CD4-positive, alpha-beta T cell treated with Interferon gamma for 1 hour (primary cell): ENCODE data around the gene EIF2B4.

ENCODE experiments used
- DNase-seq: peaks from one replicate; pipeline ENCODE4 v3.0.0-alpha.2; 2020

Gene EIF2B4

DNA sequence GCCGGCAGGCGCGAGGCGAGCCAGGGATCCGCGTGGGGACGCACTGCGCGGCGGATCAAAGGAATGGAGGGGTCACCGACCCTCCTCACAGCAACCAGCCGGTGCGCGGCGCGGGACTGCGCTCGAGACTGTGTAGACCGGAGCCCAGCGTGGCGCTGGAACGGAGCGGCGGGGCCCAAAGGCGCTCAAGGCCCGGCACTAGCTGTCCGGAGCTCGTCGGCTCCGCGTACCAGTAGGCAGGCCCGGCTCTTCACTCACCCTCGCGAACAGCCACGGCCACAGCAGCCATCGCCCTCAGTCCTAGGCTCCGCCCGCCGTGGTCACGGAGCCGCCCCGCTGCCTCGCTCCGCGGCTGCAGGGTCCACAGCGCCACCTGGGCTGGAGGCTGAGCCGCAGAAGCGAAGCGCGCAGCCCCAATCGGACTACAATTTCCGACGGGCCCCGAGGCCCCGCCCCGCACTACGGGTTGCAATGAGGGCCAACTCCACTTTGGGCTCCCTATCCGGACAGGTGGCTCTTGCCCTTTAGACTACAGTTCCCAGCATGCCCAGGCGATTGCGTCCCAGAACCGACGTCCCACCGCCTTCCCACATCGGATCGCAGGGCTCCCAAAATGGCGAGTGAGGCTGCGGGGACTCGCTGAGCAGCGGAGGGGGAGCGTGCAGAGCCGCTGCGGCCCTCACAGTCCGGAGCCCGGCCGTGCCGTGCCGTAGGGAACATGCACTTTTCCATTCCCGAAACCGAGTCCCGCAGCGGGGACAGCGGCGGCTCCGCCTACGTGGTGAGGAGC is at the start of gene EIF2B4, which contains the start of gene SNX17:
EIF2B4 (minus strand) TSS at position 313 of the 790 bp plus-strand sequence; CDS start at position 289, 24 bp downstream.
SNX17 (plus strand) TSS at position 591 of the 790 bp plus-strand sequence; CDS start at position 719, 128 bp downstream.
- peak; percentile 99 for DNase-seq

DNA sequence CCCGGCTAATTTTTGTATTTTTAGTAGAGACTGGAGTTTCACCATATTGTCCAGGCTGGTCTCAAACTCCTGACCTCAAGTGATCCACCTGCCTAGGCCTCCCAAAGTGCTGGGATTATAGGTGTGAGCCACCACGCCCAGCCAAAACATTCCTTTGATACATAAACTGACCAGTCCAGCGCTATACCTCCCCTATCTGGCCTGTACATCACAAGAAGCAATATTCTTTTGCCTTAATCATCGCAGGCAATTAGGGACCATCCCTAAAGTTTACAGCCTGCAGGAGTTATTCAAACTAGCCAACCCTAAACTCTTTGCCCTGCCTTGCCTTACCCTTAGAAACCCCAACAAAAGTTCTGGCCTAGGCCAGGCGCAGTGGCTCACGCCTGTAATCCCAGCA is 46.0 kb upstream of the EIF2B4 start:
- no peak for DNase-seq

DNA sequence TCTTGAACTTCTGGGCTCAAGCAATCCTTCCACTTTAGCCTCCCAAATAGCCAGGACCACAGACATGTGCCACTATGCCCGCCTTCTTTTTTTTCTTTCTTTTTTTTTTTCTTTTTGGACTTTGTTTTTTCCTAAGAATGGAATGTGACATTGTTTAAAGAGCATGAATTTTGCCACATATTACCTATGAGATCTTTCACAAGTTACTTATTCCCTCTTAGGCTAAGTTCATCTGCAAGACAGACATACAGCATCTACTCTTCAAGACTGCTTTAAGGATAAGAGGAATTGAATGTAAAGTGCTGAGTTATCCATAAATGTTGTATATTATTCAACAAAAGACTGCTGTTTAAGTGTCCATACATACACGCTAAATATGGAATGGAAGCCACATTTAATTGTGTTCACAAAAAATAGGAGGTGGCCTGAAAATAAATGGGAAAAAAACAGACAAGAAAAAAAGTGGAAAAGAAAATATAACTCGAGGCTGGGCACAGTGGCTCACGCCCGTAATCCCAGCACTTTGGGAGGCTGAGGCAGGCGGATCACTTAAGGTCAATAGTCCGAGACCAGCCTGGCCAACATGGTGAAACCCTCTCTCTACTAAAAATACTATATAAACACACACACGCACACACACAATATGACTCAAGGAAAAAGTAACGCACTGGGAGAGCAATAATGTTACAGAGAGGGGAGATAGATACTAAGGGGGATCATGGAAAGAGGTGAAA is 42.4 kb upstream of the EIF2B4 start:
- no peak for DNase-seq

DNA sequence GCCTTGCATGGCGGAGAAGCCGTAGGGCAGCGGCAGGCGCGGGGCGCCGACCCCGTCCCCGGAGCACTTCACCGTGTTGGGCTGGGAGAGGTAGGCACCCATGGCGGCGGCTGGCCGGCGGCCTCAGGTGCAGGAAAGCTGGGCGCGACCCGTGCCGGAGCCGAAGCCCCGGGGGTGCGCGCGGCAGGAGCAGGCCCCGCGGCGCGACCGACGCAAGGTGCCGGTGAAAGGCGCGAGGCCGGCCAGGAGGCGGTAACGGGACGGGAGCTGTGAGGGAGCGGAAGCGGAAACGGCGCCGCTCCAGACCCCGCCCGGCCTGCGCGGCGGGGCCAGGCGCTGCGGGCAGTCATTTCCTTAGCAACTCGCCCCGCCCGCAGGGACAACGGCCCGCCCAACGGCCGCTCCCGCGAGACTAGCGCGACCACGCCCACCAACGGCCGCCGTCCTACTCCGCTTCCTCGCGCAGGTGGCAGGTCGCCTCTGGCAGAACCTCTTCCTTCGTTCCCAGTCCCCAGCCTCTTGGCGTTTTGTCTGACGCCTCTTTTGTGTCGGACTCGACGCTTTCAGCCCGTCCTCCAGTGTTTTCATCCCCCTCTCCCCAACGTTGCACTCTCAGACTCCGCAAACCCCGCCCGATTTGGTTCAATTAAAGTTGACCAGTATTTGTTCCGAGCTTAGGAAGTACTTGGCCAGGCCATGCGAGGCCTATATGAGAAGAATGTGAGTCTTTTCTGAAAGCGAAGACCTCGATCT is 39.4 kb upstream of the EIF2B4 start, which contains the start of gene PPM1G:
PPM1G (minus strand) TSS at position 271 of the 753 bp plus-strand sequence; CDS start at position 102, 169 bp downstream.
- peak; percentile 93 for DNase-seq

DNA sequence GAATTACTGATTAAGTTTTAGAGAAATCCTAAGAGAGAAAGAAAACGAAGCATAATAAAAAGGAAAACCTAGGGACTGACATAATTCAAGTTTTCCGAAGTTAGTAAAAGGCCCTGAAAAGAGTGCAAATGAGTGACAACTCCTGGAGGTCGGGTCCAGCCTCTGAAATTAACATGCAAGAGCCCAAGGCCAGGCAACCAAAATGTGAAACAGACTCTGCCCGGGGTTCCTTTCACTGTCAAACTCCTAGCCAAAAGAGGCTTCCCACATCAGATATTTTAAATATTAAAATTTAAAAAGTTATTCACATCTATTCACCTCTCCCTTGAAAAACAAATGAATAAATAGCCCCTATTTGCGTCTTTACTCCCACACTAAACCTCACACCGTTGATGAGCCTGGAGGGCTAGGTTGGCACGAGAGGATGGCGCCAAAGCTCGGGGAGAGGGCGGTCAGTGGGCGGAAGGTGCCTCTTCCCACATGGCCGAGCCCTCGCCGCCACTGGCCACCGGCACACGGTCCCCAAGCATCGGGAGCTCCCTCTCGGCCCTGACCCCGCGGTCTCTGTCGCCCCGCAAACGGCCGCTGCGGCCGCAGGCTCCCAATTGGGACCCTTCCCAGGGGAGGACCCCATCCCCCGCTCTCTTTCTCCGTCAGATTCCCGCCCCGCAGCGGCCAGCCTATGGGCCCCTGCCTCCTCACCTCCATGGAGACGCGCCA is 38.6 kb upstream of the EIF2B4 start:
- DNase-seq = no peak

DNA sequence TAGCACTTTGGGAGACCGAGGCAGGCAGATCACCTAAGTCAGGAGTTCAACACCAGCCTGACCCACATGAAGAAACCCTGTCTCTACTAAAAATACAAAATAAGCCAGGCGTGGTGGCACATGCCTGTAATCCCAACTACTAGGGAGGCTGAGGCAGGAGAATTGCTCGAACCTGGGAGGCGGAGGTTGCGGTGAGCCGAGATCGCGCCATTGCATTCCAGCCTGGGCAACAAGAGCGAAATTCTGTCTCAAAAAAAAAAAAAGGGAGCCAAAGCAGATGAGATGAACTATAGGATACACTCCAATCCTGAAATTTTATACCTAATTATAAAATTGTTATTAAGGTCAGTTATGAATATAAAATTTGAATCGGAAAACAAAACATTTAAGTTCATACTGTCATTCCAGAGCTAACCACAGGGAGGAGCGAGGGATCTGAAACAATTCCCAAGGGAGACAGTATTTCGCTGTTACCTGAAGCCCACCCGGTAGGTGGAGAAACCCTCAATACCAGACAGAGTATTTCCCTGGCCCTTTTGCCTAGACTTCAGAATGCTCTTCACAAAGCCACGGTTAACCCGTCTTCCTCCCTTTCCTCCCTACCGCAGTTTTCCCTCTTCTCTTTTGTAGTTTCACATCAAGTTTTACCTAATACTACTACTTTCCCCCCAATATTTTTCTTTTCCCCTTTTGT is 37.8 kb upstream of the EIF2B4 start:
- DNase-seq = no peak

DNA sequence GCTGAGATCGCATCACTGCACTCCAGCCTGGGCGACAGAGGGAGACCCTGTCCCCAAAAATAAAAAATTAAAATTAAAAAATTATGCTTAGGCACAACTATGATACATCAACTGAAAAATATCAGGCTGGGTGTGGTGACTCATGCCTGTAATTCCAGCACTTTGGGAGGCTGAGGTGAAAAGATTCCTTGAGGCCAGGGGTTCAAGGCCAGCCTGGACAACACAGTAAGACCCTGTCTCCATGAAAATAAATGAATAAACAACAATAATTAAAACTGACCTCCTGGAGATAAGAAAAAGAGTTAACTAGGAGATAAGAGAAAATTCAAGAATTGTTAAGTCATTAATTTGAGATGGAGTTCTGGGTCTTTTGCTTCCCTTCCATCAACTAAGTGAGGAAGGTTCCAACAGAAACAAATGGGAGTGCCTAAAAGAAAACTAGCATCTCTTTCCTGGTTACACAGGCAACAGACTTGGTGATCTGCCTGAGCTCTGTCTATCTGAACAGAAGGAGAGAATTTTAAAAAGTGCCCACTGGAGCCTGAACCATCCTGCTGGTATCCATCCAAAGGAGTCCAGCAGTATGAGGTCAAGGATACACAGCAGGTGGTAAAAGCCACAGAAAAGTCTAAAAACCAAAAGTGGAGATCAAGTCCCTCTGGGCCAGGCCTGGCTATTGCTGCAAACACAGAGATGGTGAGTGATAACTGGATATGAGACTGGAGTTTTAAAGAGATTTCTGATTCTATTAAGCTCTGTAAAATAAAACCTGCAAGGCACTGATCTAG is 30.4 kb upstream of the EIF2B4 start:
- no peak for DNase-seq

DNA sequence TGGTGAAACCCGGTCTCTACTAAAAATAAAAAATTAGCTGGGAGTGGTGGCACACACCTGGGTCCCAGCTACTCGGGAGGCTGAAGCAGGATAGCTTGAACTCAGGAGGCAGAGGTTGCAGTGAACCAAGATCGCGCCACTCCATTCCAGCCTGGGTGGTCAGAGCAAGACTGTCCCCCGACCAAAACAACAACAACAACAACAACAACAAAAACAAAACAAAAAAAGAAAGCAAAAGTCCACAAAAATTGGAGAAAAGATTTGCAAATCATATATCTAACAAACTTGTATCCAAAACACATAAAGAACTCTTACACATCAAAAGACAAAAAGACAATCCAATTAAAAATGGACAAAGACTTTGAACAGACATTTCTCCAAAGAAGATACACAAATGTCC is 28.8 kb upstream of the EIF2B4 start:
- DNase-seq = no peak

DNA sequence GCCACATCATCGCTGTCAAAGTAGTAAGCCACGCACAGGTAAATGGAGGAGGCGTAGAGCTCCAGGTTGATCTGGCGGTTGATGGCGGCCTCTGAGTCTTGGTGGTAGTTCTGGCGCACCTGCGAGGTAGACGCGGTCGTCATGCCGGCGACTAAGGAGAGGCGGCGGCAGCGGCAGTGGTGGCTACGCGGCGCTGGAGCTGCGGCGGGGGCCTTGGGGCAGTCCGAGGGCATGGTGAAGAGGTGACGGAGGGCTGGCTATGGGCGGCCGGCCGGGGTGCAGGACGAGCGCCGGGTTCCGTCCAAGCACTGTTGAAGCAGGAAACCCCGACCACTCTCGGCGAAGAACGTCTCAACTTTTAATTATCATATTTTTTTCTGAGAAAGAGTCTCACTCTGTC is 23.1 kb upstream of the EIF2B4 start:
- DNase-seq = no peak

DNA sequence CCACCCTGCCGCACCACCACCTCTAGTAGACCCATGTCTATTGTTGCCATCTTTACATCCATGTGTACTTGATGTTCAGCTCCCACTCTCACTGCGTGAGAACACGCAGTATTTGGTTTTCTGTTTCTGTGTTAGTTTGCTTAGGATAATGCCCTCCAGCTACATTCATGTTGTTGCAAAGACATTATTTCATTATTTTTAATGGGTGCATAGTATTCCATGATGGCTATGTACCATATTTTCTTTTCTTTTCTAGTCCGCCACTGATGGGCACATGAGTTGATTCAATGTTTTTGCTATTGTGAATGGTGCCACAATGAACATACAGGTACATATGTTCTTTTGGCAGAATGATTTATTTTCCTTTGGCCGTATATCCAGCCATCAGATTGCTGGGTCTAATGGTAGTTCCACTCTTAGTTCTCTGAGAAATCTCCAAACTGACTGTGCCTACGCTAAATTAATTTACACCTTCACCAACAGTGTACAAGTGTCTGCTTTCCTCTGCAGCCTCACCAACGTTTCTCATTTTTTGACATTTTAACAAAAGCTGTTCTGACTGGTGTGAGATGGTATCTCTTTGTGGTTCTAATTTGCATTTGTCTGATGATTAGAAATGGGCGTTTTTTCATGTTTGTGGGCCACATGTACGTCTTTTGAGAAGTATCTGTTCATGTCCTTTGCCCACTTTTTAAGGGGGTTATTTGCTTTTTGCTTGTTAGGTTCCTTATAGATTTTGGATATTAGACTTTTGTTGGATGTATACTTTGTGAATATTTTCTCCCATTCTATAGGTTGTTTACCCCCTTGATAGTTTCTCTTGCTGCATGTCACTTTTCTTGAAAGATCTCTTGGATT is 20.9 kb upstream of the EIF2B4 start:
- DNase-seq = no peak

DNA sequence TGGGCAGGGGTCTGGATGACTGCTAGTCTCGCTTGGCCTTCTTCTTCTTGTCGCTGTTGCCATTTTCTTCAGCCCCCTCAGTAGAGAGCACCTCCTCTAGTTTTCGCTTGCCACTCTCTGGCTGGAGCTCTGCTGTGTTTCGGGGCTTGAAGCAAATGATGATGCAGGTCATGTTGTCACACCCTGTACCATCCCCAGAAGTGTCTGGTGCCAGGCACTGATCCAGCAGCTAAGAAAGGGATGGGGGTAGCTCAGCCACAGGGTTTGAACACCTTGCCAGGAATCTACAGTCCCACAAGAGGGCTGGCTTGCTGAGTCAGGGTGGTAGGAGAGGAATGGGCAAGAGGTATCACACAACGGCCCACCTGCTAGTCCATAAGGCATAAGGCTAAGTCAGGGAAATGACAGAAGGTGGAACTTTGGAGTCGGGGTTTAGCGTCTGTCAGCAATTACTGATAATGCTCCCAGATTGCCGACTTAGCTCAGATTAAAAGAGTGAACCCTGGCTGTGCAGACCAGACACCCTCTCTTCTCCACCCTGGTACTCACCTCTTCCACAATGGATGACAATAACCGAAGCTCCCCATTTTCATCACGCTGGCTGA is 11.5 kb upstream of the EIF2B4 start:
- no peak for DNase-seq

DNA sequence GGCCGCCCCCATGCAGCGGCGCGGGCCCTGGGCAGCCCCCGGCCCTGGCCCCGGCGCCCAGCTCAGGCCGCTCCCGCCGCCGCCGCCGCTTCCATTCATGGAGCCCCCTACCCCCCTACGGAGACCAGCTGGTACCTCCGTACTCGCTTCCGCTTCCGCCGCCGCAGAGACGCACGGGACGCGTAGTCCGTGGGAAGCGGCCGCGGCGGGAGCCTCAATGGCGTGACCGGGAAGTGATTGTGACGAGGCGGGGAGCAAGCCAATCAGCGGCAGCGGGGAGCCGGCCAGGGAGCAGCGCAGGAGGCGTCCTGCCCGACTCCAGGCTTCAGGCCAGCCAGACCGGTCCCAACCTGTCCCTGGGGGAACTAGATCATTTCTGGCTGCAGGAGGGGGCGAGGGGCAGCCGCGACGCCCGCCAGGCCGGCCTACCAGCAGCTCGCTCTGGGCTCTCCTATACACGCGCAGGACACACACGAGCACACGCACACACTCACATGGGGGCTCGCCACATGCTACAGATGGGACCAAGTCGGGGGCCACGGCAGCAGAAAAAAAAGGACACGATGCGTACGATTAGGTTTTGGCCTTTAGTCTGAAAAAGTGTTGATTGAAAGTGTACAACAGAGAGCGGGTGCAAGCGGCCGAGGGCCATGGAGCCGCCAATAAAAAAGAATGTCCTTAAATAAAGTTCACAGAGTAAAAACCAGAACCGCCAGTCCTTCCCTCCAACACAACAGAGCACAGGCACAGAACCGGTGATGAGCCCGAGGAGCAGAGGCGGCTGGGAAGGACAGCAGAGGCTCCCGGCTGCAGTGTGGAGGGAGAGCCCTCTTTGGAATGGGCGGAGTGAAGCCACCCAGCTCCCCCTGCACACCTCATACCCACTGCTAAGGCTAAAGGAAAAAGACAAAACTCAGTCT is 10.7 kb upstream of the EIF2B4 start, which contains the start of gene ZNF513:
ZNF513 (minus strand) TSS at position 109 of the 920 bp plus-strand sequence. CDS start 208 bp downstream, outside the sequence.
- peak; percentile 87 for DNase-seq

DNA sequence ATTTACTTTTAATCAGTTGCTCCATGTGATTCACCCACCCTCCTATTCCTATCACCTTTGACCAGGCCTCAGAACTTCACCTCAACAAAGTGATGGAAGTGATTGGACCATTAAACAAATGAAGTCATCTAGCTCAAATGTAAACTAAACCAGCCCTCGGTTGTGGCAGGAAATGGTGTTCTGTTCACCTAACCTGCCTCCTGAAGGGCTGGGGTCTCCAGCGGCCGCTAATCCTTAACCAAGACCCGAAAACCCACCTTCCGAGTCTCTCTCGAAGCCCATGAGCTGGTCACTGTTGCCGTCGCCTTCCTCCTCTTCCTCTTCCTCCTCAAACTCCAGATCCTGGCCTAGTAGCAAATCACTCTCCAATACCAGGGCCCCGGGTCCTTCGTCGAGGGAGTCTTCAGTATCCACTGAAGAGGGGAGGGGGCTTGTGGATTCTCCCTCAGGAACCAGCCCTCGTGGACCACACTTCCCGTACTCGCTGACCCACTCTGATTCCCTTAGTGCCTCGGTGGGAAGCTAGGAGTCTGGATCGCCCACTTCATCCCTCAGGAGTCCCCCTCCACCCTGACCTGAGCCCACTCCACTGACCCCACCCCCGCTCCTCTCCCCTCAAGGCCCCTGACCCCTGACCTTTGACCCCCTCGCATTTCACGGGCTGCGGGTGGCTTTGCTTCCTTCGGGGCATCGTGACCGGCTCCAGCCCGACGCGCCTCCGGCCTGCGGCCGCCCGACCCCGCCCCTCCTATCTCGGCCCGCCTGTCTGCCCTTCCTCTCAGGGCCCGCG is 9.9 kb upstream of the EIF2B4 start:
- DNase-seq = peak; percentile 56

DNA sequence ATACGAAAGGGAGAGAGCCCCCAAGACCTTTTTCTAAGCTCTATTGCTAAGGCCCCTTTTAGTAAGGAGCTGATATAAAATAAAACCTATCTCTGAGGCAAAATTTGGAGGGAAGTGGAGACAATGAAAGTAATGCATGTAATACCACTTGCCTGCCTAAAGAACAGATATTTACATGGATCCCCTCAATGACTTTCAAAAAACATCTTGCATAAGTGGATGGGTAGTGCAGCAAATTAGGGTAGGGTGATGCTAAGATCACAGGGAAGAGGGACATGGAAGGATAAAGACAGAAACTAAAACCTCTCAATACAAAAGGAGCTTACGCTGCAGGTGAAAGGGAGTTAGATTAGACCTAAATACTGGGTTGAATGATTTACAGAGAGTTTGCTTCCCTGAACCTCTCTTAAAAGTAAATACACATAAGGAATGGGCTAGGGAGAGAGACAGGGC is 9.3 kb upstream of the EIF2B4 start:
- no peak for DNase-seq

DNA sequence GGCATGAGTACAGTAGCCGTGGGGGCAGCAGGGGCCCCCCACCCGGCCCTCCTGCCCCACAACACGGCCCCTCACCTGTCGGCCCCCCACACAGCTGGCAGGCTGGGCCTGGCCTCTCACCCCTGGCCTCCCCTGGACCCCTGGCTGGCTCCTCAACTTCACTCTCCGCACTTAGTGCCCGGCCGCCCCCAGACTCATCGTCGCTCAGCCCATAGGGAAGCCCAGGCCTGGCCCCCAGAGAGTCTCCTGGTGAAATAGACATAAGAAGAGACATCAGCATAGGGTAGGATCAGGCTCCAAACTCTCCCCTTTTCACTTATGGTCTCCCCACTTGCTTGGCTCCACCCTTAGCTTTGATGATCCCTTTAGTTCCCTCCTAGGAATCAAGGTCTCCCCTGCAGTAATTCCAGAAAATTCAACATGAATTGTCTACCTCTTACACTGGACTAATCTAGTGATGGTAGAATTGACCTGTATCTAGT is 8.7 kb upstream of the EIF2B4 start:
- DNase-seq = no peak

DNA sequence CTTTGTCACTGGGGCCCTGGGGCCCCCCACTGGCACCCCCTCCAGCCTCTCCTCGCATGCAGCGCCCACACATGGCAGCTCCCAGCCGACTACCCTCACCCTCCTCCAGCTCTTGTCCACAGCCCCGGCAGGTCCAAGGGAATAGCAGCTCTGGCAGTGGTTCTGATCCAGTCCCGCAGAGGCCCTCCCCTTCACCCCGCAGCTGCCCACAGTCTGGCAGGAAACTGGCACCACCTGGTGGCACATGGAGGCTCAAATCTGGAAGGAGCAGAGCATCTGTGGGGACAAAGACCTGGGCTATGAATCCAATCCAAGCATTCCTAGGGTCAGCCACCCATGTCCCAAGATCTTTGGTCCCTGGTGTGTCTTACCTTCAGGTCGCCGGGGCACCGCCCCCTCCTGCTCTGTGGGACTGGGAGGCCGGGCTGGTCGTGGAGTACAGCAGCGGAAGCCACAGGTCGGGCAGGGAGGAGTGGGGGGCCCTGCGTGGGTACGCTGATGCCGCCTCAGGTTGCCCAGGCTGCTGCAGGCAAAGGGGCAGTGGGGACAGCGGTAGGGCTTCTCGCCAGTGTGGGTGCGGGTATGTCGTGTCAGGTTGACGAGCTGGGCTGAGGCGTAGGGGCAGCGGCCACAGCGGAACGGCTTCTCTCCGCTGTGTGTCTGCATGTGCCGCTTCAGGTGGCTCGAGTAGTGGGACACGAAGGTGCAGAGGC is 8.1 kb upstream of the EIF2B4 start:
- DNase-seq = no peak
